Glutamatergic neuron (in vitro differentiated cells): ENCODE measurements around the gene CLDN20. TPM values are rescaled to one million over a fixed set of nuclear protein-coding genes. Genes with fewer than 3 reads are reported as not detected.
A peak's percentile ranks its signal among the peaks of the same experiment; 100 is the strongest.
"Not testable (repeated sequence)": the region's sequence is repeated elsewhere in the genome, so short reads cannot be mapped to it uniquely, and the experiment has no call there.

ENCODE experiments used
- DNase-seq: peaks from one replicate; pipeline ENCODE4 v3.0.0; 2022
- H3K27ac Mint-ChIP-seq: one replicate; pipeline ENCODE4 v1.8.0; 2020; ENCODE audit warnings: mild to moderate bottlenecking, mixed read lengths, inconsistent platforms; ENCODE audit not compliant: unreplicated experiment
- H3K27me3 Mint-ChIP-seq: one replicate; pipeline ENCODE4 v1.8.0; 2020; ENCODE audit warnings: mild to moderate bottlenecking, moderate library complexity, mixed read lengths, inconsistent platforms; ENCODE audit not compliant: unreplicated experiment
- H3K36me3 Mint-ChIP-seq: one replicate; pipeline ENCODE4 v1.8.0; 2020; ENCODE audit warnings: mild to moderate bottlenecking, mixed read lengths, inconsistent platforms; ENCODE audit not compliant: unreplicated experiment
- H3K4me1 Mint-ChIP-seq: one replicate; pipeline ENCODE4 v1.8.0; 2020; ENCODE audit warnings: mild to moderate bottlenecking, low read depth, mixed read lengths, inconsistent platforms; ENCODE audit not compliant: unreplicated experiment
- H3K4me3 Mint-ChIP-seq: one replicate; pipeline ENCODE4 v1.8.0; 2020; ENCODE audit warnings: mild to moderate bottlenecking, mixed read lengths, inconsistent platforms; ENCODE audit not compliant: unreplicated experiment
- H3K9me3 Mint-ChIP-seq: one replicate; pipeline ENCODE4 v1.8.0; 2020; ENCODE audit warnings: mild to moderate bottlenecking, moderate library complexity, mixed read lengths, inconsistent platforms; ENCODE audit not compliant: unreplicated experiment
- CTCF ChIP-seq: fragments of 200-600 bp; sonication (generic); IDR thresholded peaks from one replicate; pipeline ENCODE4 v1.5.0; 2021; ENCODE audit not compliant: partially characterized antibody, unreplicated experiment
- total RNA-seq: library from RNA; stranded (reverse); fragmentation: NEBNext Ultra II Directional; extraction: Animal tissue kit (Norgen Biotek cat#: 25700); gene quantifications from one replicate; pipeline ENCODE4 v1.2.1, GENCODE V29; 2021; ENCODE audit not compliant: unreplicated experiment

The CLDN20 gene
- total RNA-seq, 1 donor from 2014 or later, result not detected

- Mint-ChIP-seq H3K27ac (peak overlapping the region; percentile 82), H3K27me3 (peaks cover 6% of the 10 kb centered on the region), H3K4me3 (no peak overlapping the region), H3K9me3 (peaks cover 3% of the 10 kb centered on the region), H3K36me3 (no peaks in the 10 kb centered on the region), H3K4me1 (peaks cover 58% of the 10 kb centered on the region)
- TF ChIP-seq CTCF, result no peak
- no peak for DNase-seq
These were observed 3.6 kb downstream of the CLDN20 start for GRCh38 chr6:155267411-155267810.

- H3K36me3 Mint-ChIP-seq, H3K9me3 Mint-ChIP-seq, H3K27me3 Mint-ChIP-seq, DNase-seq: not testable (repeated sequence)
- Mint-ChIP-seq H3K27ac (peak overlapping the region; percentile 81), H3K4me1 (peaks cover 56% of the 10 kb centered on the region), H3K4me3 (peak overlapping the region; percentile 59)
- TF ChIP-seq CTCF, result peak; percentile 69
These were observed 4.5 kb downstream of the CLDN20 start for GRCh38 chr6:155268088-155268867.

GRCh38 chr6:155269765-155270164 lies 6.0 kb downstream of the CLDN20 start:
- Mint-ChIP-seq H3K27ac (peak overlapping the region; percentile 96), H3K4me1 (peaks cover 45% of the 10 kb centered on the region), H3K36me3 (no peaks in the 10 kb centered on the region), H3K4me3 (peak overlapping the region; percentile 76), H3K9me3 (peaks cover 3% of the 10 kb centered on the region), H3K27me3 (peaks cover 4% of the 10 kb centered on the region)
- TF ChIP-seq CTCF, result no peak
- no peak for DNase-seq

GRCh38 chr6:155270561-155271091 lies 6.8 kb downstream of the CLDN20 start:
- H3K4me1 Mint-ChIP-seq, result peaks cover 44% of the 10 kb centered on the region

More at GRCh38 chr6:155270561-155271091, 6.8 kb downstream of the CLDN20 start:
- peaks cover 4% of the 10 kb centered on the region for H3K27me3 Mint-ChIP-seq
- H3K27ac Mint-ChIP-seq, result peak overlapping the region; percentile 96
- no peak for TF ChIP-seq CTCF
- H3K9me3 Mint-ChIP-seq, result peaks cover 3% of the 10 kb centered on the region
- H3K36me3 Mint-ChIP-seq, result no peaks in the 10 kb centered on the region
- peak; percentile 80 for DNase-seq
- peak overlapping the region; percentile 78 for H3K4me3 Mint-ChIP-seq
